ENCODE results near the gene NDUFV1. TPM values are rescaled to one million over a fixed set of nuclear protein-coding genes. Genes with fewer than 3 reads are reported as not detected.
"Not testable (repeated sequence)": the region's sequence is repeated elsewhere in the genome, so short reads cannot be mapped to it uniquely, and the experiment has no call there.

Gene NDUFV1
- total and polyA plus RNA-seq, 9 of the 15 experiments (the other 6 are each of a cell fraction or from before 2014, with no cell fraction given): 10.8 to 423 (median 209) TPM

GRCh38 chr11:67588899-67589415 lies 17.8 kb upstream of the NDUFV1 start:
- ATAC-seq; H3K4me2 ChIP-seq (ENCODE audit: insufficient read depth, low read length); H3K9ac ChIP-seq (ENCODE audit: insufficient read depth in 1 of 2, low read depth in 2 of 2, low read length in 2 of 2); H2AFZ ChIP-seq (ENCODE audit: low read depth, low read length); H3K27me3 ChIP-seq (ENCODE audit: control insufficient read depth in 2 of 2, insufficient read depth in 2 of 2, low read length in 2 of 2); H3K4me3 ChIP-seq; H3K9me3 ChIP-seq (replicated peaks; ENCODE audit: control insufficient read depth, insufficient read depth, low read depth, low read length); CTCF ChIA-PET (ENCODE audit: low intra/inter-chr PET ratio); BruUV-seq (replicated peaks); H3K9me1 ChIP-seq (ENCODE audit: control insufficient read depth, insufficient read depth, low read length); H3K27ac ChIP-seq (ENCODE audit: extremely low read depth, low read depth, low read length); in situ Hi-C loops (cut with MboI); intact Hi-C loops (cut with micrococcal nuclease); DNase-seq (ENCODE audit: extremely low read depth in 1 of 4, low spot score in 3 of 4); TF ChIP-seq TOE1 (CRISPR knock-in tag; IDR thresholded peaks at IDR 0.05; ENCODE audit: borderline replicate concordance, low read depth): not testable (repeated sequence)
- Histone ChIP-seq H3K4me1 (replicated peaks in 1 of 2; ENCODE audit: control insufficient read depth in 2 of 2, insufficient read depth in 2 of 2, low read length in 2 of 2) (peaks cover 10 to 32% of the 10 kb centered on the region in 2 experiments; a peak in 4 of 5 replicates), H3K79me2 (ENCODE audit: control insufficient read depth, insufficient read depth, low read length) (peaks cover 25% of the 10 kb centered on the region), H3K36me3 (ENCODE audit: control insufficient read depth, insufficient read depth, low read length) (peaks cover 41% of the 10 kb centered on the region), H4K20me1 (replicated peaks; ENCODE audit: control insufficient read depth, insufficient read depth, low read length) (peaks cover 14% of the 10 kb centered on the region; the same call in 1 of the 2 replicates)
- POLR2A ChIA-PET: interaction anchor here (1.2 to 3.8 kb wide), 3 partner anchors 12 to 79 kb away, joined by 3 to 14 read pairs (median 4); no protein-coding TSS in a partner anchor
- FAIRE-seq: peak; percentile 15
- WGBS (ENCODE audit: insufficient coverage, low coverage, missing lambda C conversion rate): 58% methylated on average over 11 of the region's 11 CpGs
- TF ChIP-seq, protein P1, sequence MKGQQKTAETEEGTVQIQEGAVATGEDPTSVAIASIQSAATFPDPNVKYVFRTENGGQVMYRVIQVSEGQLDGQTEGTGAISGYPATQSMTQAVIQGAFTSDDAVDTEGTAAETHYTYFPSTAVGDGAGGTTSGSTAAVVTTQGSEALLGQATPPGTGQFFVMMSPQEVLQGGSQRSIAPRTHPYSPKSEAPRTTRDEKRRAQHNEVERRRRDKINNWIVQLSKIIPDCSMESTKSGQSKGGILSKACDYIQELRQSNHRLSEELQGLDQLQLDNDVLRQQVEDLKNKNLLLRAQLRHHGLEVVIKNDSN (CRISPR knock-in tag; IDR thresholded peaks at IDR 0.05): peak; percentile 48; the same call in 1 of the 2 replicates
- peak; percentile 54 for TF ChIP-seq MEIS2 (IDR thresholded peaks at IDR 0.05; ENCODE audit: partially characterized antibody)
- TF ChIP-seq TOE1 (IDR thresholded peaks at IDR 0.05; ENCODE audit: borderline replicate concordance): 0 out of 2 replicates have a peak, but pooled peaks have one; percentile 41
- peak; percentile 53 for TF ChIP-seq TFE3 (CRISPR knock-in tag; IDR thresholded peaks at IDR 0.05)
- TF ChIP-seq, protein P2, sequence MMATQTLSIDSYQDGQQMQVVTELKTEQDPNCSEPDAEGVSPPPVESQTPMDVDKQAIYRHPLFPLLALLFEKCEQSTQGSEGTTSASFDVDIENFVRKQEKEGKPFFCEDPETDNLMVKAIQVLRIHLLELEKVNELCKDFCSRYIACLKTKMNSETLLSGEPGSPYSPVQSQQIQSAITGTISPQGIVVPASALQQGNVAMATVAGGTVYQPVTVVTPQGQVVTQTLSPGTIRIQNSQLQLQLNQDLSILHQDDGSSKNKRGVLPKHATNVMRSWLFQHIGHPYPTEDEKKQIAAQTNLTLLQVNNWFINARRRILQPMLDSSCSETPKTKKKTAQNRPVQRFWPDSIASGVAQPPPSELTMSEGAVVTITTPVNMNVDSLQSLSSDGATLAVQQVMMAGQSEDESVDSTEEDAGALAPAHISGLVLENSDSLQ (IDR thresholded peaks at IDR 0.05): peak; percentile 75
- 0 out of 2 replicates have a peak, but pooled peaks have one; percentile 50 for TF ChIP-seq CHAMP1 (IDR thresholded peaks at IDR 0.05)
- TF ChIP-seq, protein P3, sequence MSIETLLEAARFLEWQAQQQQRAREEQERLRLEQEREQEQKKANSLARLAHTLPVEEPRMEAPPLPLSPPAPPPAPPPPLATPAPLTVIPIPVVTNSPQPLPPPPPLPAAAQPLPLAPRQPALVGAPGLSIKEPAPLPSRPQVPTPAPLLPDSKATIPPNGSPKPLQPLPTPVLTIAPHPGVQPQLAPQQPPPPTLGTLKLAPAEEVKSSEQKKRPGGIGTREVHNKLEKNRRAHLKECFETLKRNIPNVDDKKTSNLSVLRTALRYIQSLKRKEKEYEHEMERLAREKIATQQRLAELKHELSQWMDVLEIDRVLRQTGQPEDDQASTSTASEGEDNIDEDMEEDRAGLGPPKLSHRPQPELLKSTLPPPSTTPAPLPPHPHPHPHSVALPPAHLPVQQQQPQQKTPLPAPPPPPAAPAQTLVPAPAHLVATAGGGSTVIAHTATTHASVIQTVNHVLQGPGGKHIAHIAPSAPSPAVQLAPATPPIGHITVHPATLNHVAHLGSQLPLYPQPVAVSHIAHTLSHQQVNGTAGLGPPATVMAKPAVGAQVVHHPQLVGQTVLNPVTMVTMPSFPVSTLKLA (conservative IDR thresholded peaks at IDR 0.05): peak in 1 of 2 experiments; percentile 35; a peak in 1 of 4 replicates
- peak; percentile 54 for TF ChIP-seq L3MBTL2 (IDR thresholded peaks at IDR 0.05)
- TF ChIP-seq POLR2B (IDR thresholded peaks at IDR 0.05; ENCODE audit: low read depth, partially characterized antibody): peak; percentile 36
- peak; percentile 78 for TF ChIP-seq CC2D1A (IDR thresholded peaks at IDR 0.05)
- TF ChIP-seq ILF3 (IDR thresholded peaks at IDR 0.05; ENCODE audit: borderline replicate concordance): 0 out of 2 replicates have a peak, but pooled peaks have one; percentile 39
- peak; percentile 28; the same call in 1 of the 2 replicates for TF ChIP-seq RAD51 (IDR thresholded peaks at IDR 0.05; ENCODE audit: borderline replicate concordance, low read depth)
